SH-SY5Y (cell line): ENCODE results near the gene PRICKLE4.

ENCODE experiments used
- GATA2 ChIP-seq: IDR thresholded peaks from 2 replicates; pipeline ENCODE4 v1.6.1; 2011; ENCODE audit warnings: mild to moderate bottlenecking, low read depth, low read length
- GATA3 ChIP-seq: IDR thresholded peaks from 2 replicates; pipeline ENCODE4 v1.6.1; 2011; ENCODE audit warnings: low read depth, mild to moderate bottlenecking, low read length, moderate library complexity

DNA sequence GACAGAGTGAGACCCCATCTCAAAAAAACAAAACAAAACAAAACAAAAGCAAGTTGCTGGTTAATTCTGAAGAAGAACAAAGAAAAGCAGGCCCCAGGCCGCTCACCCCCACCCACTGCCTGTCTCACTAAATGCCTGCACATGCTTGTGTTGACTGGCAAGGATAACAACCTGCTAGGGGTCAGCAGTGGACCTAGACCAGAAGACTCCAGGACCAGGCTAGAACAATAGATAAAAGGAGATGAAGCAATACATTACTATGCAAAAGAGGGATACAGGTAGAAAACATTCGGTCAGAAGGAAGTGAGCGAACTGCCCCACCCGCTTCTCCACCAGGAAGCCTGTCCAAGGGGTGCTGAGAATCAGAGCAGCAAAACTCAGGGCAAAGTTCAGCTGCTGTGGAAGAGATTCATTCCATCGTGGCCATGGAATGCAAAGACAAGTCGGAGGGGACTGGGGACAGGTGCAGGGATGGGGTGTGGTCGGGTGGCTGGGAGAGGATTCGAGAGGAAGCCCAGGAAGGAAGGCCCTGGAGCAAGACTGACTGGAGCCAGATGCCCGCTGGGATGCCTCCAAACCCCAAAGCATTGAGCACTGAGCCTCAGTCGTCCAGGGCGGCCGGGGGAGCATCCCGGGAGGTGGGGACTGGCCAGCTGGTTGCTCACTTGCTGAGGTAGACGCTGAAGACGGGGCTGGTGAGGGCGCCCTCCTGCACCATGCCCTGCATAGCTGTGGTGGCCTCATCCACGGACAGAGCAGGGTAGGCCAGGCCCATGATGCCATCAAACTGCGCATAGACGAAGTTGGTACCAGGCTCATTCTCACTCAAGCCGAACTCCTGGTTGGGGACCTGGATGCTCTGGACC lies 38.7 kb upstream of the PRICKLE4 start:
- TF ChIP-seq GATA3 (no peak), GATA2 (no peak)
